Measurements from ENCODE around the gene SLC7A6.
"Not testable (repeated sequence)": the region's sequence is repeated elsewhere in the genome, so short reads cannot be mapped to it uniquely, and the experiment has no call there.

SLC7A6 gene

GRCh38 chr16:68284847-68285246 lies 20.5 kb downstream of the SLC7A6 start:
- peak; percentile 69 for DNase-seq

GRCh38 chr16:68285683-68286082 lies 21.4 kb downstream of the SLC7A6 start:
- DNase-seq, result no peak

GRCh38 chr16:68286153-68287074 lies 22.1 kb downstream of the SLC7A6 start:
- peak; percentile 76 for DNase-seq

DNA sequence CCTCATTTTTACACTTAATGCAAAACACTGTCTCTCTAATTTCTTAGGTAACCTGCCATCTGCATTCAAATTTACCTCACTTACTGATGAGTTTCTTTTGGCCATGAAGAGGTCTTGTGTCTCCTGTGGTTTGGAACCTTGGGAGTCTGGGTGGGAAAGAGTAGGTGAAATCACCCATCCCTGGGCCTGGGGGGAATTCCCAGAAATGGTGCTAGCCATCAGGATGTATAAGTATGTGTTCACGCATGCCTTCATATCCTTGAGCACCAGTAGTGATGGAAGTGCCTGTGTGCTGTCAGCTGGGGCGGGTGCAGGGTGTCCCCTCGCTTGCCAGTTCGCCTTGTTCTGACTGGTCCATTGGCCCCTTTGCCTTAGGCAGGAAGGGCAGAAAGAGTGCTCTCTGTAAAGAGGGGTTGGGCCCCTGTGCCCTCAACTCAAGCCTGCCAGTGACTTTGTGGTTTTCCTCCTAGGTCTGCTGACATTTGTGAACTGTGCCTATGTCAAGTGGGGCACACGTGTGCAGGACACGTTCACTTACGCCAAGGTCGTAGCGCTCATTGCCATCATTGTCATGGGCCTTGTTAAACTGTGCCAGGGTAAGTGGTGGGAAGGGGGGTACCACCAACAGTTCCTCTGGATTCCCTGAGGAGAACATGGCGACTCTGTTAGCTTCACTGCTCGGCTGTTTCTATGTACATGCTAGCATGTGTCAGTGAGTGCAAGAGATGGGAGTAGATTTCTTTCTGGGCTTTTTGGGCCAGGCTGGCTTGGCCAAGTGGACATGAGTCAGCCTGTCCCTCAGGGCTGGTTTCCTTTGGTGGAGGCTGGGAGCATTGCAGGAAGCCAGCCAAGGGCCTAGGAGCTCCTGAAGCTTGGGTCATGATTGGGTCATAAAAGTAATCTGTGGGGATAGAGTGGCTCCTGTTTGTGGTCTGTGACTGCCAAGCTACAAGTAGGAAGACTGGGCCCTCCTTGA lies 23.2 kb downstream of the SLC7A6 start:
- peak; percentile 65 for DNase-seq

DNA sequence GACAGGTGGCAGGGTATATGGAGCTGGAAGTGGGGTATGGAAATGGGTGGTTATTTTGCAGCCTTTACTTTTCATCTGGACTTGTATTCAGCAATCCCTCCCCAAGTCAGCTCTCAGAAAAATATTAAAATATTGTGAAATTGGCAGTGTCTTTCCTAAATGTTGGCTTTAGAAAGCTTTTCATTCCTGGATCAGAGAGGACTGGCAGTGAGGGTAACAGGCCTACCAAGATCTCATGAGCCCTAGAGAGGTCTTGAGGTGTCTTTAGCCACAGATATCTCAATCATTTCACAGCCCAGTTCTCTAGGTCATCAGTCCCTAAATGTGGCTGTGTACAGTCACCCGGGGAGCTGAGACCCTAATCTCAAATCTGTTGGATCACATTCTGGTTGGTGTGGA lies 23.9 kb downstream of the SLC7A6 start:
- DNase-seq, result no peak

DNA sequence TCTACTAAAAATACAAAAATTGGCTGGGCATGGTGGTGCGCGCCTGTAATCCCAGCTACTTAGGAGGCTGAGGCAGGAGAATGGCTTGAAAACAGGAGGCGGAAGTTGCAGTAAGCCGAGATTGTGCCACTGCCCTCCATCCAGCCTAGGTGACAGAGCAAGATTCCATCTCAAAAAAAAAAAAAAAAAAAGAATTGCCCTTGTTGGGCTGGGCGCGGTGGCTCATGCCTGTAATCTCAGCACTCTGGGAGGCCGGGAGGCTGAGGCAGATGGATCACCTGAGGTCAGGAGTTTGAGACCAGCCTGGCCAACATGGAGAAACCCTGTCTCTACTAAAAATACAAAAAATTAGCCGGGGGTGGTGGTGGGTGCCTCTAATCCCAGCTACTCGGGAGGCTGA lies 24.5 kb downstream of the SLC7A6 start:
- not testable (repeated sequence) for DNase-seq

- no peak for DNase-seq
Observed at GRCh38 chr16:68289202-68289601, 24.9 kb downstream of the SLC7A6 start.

GRCh38 chr16:68289621-68290329 lies 25.4 kb downstream of the SLC7A6 start:
- DNase-seq, result peak; percentile 95

- no peak for DNase-seq
Observed at GRCh38 chr16:68290450-68290849, 26.1 kb downstream of the SLC7A6 start.

DNA sequence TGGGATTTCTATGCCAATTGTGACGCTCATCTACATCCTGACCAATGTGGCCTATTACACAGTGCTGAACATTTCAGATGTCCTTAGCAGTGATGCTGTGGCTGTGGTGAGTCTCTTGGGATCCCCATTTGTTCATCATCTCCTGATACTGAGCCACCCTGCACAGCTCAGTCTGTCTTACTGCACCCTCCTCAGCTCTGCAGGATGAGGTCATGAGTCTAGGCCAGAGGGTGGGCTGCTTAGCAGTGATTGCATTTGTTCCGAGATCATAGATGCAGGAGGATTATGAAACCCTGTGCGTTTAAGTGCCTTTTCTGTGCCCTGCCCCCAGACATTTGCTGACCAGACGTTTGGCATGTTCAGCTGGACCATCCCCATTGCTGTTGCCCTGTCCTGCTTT lies 26.9 kb downstream of the SLC7A6 start:
- DNase-seq, result no peak

- no peak for DNase-seq
Observed at GRCh38 chr16:68292425-68292824, 28.1 kb downstream of the SLC7A6 start.

- no peak for DNase-seq
Observed at GRCh38 chr16:68296291-68296690, 32.0 kb downstream of the SLC7A6 start.

DNA sequence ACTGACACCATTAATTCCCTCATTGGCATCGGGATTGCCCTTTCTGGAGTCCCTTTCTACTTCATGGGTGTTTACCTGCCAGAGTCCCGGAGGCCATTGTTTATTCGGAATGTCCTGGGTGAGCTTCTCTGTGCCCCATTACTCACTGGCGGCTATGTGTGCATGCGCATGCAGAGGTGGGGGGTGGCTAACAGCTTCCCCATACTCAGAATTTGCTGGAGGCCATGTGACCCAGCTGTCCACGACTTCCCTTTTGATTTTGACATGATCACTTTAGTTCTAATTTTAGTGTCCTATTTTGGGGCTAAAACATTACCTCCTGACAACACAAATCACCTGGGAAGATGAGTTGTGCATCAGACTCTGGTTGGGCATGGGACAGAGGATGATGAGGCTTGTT lies 32.4 kb downstream of the SLC7A6 start:
- no peak for DNase-seq

DNA sequence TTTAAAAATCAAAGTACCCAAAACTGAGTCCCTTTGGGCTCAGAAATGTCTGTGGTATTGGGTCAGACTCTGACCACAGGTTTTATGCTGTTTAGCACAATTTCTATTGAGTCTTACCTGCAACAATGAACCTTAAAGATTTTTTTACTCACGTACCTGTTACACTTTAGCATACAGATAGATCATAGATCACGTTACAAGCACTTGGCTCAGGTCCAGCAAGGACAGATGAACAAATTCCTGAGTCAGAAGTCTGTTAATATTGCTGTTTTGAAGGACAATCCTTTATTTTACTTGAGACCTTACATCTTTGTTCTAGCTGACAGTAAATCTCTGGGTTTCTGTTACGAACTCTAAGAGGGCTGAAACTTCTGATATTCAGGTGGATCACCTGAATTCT lies 33.6 kb downstream of the SLC7A6 start:
- DNase-seq, result no peak

- no peak for DNase-seq
Observed at GRCh38 chr16:68298312-68298711, 34.0 kb downstream of the SLC7A6 start.

DNA sequence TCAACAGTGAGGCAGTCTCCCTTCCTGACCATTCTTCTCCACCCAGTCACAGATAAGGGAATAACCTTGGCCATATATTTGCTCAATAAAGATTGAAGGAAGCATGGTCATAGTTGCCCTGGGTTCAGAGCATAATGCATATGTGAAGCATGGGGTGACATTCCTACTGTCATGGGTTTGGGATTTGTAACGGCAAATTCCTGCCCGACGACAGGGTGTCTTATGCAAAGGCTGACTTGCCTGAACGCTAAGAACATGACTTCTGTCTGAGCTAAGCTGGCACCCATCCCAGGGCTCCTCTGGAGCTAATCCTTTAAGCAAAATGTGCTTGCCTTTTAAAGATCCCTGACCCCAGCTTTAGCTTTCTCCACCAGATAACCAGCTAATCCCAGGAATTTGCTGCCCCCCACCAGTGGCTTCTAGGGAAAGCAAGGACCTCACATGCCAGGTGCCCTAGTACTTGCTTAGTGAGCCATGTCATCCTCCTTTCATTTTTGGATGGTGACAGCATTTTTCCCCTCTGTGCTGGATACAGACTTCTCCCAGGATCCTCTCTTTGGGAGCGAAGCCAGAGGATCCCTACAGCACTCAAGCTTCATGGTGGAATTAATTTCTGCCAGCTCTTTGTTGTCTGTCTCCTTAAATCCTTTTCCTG lies 34.7 kb downstream of the SLC7A6 start:
- no peak for DNase-seq

- no peak for DNase-seq
Observed at GRCh38 chr16:68299571-68300453, 35.5 kb downstream of the SLC7A6 start.

DNA sequence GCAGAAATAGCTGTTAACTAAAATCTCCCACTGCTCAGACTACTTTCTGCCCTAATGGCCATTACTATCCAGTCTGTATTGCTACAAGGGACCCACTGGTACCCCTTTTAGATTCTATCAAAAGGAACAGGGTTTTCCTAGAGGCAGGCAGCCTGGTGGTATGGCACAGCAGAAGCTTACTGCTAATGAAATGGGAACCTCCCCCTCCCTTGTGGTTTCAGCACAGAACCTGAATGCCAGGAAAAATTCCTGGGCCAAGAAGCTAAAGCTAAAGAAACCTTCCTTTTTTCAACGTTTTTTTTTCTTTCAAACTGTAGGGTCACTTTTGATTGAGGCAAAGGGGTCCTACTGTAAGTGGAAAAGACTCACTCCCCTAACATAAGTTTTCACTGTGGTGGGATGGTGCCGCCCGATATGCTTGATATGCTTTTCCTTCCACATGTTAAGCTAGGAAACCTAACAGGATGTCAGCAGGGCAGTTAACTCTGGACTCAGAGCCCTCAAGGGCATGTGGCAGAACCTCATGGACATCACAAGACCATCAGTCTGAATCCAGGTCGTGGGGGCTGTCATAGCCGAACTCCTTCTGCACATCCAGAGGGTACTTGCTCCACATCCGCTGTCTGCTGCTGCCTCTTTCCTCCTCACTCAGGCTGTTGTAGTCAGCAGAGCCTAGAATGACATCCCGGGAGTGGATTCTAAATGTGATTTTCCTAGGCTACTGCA lies 36.6 kb downstream of the SLC7A6 start:
- no peak for DNase-seq

DNA sequence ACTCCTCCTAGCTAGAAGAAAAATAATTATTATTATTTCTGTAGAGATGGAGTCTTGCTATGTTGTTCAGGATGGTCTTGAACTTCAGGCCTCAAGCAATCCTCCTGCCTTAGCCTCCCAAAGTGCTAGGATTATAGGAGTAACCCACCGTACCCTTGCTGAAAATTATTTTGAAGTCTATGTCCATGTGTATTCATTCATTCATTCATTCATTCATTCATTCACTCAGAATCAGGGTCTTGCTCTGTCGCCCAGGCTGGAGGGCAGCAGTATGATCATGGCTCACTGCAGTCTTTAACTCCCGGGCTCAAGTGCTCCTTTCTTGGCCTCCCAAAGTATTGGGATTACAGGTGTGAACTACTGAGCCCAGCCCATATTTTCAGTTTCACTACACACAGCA lies 42.3 kb downstream of the SLC7A6 start:
- no peak for DNase-seq

- peak; percentile 44 for DNase-seq
Observed at GRCh38 chr16:68309799-68310198, 45.5 kb downstream of the SLC7A6 start.

- DNase-seq, result no peak
Observed at GRCh38 chr16:68310437-68310773, 46.1 kb downstream of the SLC7A6 start.
